Measurements from ENCODE around the gene BIRC7. TPM values are rescaled to one million over a fixed set of nuclear protein-coding genes. Genes with fewer than 3 reads are reported as not detected.

The BIRC7 gene
- total RNA-seq, 1 donor from 2014 or later = 0.27 TPM

DNA sequence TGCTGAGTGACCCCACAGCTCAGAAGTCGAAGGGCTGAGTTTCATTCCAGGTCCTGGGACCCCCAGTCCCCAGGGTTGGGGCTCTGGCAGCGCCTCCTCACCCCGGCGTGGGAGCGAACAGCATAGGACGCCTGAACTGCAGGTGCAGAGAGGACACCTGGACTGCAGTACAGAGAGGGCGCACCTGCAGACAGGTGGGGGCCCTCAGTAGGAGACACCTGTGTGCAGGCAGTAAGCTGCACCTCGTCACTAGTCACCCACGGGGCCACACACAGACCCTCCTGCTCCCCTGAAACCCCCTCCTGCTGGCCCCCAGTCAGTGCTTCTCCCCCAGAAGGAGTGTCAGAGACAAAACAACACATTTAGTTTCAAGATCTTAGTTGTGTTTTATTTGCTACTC, 27.1 kb downstream of the BIRC7 start:
- Histone ChIP-seq H3K27ac (replicated peaks) (no peak overlapping the region), H3K27me3 (ENCODE audit: low read depth) (peaks cover 98% of the 10 kb centered on the region), H3K4me1 (no peaks in the 10 kb centered on the region), H3K9me3 (replicated peaks) (no peaks in the 10 kb centered on the region), H3K4me3 (no peak overlapping the region), H3K36me3 (no peaks in the 10 kb centered on the region)
- intact Hi-C loops (cut with micrococcal nuclease) = no loop called here
- TF ChIP-seq, protein P1, sequence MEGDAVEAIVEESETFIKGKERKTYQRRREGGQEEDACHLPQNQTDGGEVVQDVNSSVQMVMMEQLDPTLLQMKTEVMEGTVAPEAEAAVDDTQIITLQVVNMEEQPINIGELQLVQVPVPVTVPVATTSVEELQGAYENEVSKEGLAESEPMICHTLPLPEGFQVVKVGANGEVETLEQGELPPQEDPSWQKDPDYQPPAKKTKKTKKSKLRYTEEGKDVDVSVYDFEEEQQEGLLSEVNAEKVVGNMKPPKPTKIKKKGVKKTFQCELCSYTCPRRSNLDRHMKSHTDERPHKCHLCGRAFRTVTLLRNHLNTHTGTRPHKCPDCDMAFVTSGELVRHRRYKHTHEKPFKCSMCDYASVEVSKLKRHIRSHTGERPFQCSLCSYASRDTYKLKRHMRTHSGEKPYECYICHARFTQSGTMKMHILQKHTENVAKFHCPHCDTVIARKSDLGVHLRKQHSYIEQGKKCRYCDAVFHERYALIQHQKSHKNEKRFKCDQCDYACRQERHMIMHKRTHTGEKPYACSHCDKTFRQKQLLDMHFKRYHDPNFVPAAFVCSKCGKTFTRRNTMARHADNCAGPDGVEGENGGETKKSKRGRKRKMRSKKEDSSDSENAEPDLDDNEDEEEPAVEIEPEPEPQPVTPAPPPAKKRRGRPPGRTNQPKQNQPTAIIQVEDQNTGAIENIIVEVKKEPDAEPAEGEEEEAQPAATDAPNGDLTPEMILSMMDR (IDR thresholded peaks at IDR 0.05; ENCODE audit: borderline replicate concordance) = no peak
- DNase-seq = no peak

DNA sequence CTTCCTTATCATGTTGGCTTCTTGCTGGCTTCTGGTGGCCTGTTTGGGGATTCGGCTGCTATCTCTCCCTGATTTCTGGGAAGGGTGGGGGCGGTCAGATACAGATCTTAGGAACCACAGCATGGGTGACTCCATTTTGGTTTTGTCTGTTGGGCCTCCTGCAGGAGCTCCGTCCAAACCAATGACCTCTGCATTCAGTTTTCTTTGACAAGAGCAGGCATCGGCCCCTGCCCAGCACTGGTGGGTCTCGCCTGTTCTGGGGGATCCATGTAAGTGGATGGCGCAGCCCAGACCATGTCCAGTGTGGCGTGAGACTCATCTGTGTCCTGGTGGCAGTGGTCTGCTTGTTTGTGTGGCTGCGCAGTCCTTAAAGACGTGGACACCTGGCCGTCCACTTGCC, 28.3 kb downstream of the BIRC7 start:
- Histone ChIP-seq H3K27me3 (ENCODE audit: low read depth) (peaks cover 96% of the 10 kb centered on the region), H3K4me1 (no peaks in the 10 kb centered on the region), H3K9me3 (replicated peaks) (no peaks in the 10 kb centered on the region), H3K4me3 (no peak overlapping the region), H3K27ac (replicated peaks) (no peak overlapping the region), H3K36me3 (no peaks in the 10 kb centered on the region)
- TF ChIP-seq, protein P1 (IDR thresholded peaks at IDR 0.05; ENCODE audit: borderline replicate concordance) = no peak
- intact Hi-C loops (cut with micrococcal nuclease) = no loop called here
- DNase-seq = no peak

DNA sequence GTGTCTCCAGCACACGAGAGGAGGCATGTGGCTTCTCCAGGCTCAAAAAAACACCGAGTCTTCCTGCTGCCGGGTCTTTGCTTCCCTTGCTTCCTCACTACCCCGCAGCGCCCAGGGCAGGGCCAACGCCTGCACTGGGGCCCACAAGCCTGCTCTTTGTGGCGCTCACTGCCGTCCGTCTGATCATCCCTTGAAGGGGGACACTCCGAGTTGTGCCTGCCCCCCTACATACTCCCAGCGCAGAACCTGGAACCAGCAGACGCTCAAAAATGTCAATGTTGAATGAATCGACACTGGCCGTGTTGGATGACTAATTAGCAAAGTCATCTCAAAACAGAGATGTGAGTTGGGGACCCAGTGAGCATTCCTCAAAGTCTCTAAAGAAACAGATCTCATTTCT, 28.8 kb downstream of the BIRC7 start:
- no peak overlapping the region for H3K27ac ChIP-seq (replicated peaks)
- intact Hi-C loops (cut with micrococcal nuclease) = no loop called here
- no peak for DNase-seq
- peaks cover 91% of the 10 kb centered on the region for H3K27me3 ChIP-seq (ENCODE audit: low read depth)
- H3K9me3 ChIP-seq (replicated peaks) = no peaks in the 10 kb centered on the region
- no peak overlapping the region for H3K4me3 ChIP-seq
- H3K4me1 ChIP-seq = no peaks in the 10 kb centered on the region
- TF ChIP-seq, protein P1 (IDR thresholded peaks at IDR 0.05; ENCODE audit: borderline replicate concordance) = no peak
- H3K36me3 ChIP-seq = no peaks in the 10 kb centered on the region

DNA sequence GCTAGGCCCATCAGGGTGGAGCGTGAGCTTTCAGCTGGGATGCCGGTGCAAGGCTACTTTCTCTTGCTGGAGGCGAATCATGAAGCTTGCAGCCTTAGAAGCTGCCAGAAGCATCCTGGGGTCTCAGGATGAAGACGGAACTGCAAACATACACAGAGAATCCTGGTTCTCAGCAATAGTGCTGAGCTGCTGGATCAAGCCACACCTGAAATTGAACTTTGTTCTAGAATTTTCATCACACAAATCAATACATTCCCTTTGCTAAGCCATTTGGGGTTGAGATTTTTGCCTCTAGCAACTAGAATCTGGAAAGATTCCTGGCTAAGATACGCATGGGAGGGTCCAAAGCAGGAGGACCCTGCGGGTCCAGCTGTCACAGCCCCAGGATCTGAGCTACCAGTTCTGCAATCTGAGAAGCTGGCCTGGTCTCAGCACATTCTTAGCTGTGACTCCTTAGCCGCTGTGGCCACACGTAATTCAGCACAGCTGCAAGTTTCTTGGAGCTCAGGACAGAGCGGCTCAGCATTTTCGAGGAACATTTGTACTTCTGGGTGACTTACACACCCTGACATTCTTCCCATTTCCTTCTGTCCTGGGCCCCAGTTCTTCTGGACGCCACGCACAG, 30.3 kb downstream of the BIRC7 start:
- no peak overlapping the region for H3K4me3 ChIP-seq
- peaks cover 76% of the 10 kb centered on the region for H3K27me3 ChIP-seq (ENCODE audit: low read depth)
- H3K4me1 ChIP-seq = no peaks in the 10 kb centered on the region
- H3K27ac ChIP-seq (replicated peaks) = no peak overlapping the region
- DNase-seq = no peak
- H3K36me3 ChIP-seq = no peaks in the 10 kb centered on the region
- no peaks in the 10 kb centered on the region for H3K9me3 ChIP-seq (replicated peaks)
- TF ChIP-seq, protein P1 (IDR thresholded peaks at IDR 0.05; ENCODE audit: borderline replicate concordance) = no peak
- intact Hi-C loops (cut with micrococcal nuclease) = no loop called here

DNA sequence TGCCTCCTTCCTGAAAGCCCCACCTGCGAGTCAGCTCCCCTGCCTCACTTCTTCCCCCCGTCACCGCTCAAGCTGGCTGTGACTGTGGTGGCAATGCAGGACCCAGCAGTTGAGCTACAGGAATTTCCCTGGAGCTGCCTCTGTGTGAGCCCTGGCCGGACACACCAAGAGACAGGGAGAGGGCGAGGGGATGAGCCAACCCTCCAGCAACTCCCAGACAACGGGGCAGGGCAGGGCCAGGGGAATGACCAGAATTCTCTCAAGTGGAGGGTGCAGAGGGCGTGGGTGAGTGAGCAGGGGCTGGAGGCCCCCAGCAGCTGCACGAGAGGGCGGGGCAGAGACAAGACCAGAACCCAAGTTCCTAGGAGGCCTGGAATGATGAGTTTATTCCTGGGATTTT, 32.0 kb downstream of the BIRC7 start:
- Histone ChIP-seq H3K9me3 (replicated peaks) (no peaks in the 10 kb centered on the region), H3K4me1 (peaks cover 11% of the 10 kb centered on the region), H3K36me3 (no peaks in the 10 kb centered on the region), H3K27ac (replicated peaks) (no peak overlapping the region), H3K27me3 (ENCODE audit: low read depth) (peaks cover 59% of the 10 kb centered on the region), H3K4me3 (no peak overlapping the region)
- intact Hi-C loops (cut with micrococcal nuclease) = no loop called here
- TF ChIP-seq, protein P1 (IDR thresholded peaks at IDR 0.05; ENCODE audit: borderline replicate concordance) = no peak
- DNase-seq = no peak

Measured in left ventricle myocardium inferior (tissue), 1 donor.